SK-N-MC (cell line): Measurements from ENCODE around the gene SLC16A12.

ENCODE experiments used
- DNase-seq: peaks from one replicate; pipeline ENCODE4 v3.0.0-alpha.2; 2011; ENCODE audit warnings: low read depth, low spot score
- H3K27ac ChIP-seq: fragments of 200-600 bp; sonication (generic); 2 replicates; pipeline ENCODE4 v1.5.1; 2016; ENCODE audit warnings: mixed run types
- H3K36me3 ChIP-seq: fragments of 200-600 bp; sonication (generic); 2 replicates; pipeline ENCODE4 v1.6.1; 2017; ENCODE audit warnings: antibody characterized with exemption, low read length, mixed read lengths; ENCODE audit not compliant: insufficient read depth
- H3K4me3 ChIP-seq: fragments of 200-600 bp; sonication (generic); 2 replicates; pipeline ENCODE4 v1.5.1; 2016
- H3K9ac ChIP-seq: fragments of 200-600 bp; sonication (generic); 2 replicates; pipeline ENCODE4 v1.8.0; 2017; ENCODE audit warnings: mixed run types, mixed read lengths; ENCODE audit not compliant: insufficient read length
- H3K9me3 ChIP-seq: fragments of 200-600 bp; sonication (generic); 2 replicates; pipeline ENCODE4 v1.6.1; 2017; ENCODE audit warnings: low read depth, mild to moderate bottlenecking, antibody characterized with exemption, low read length, moderate library complexity, mixed read lengths
- EZH2 ChIP-seq: fragments of 200-600 bp; sonication (generic); IDR thresholded peaks from one replicate; pipeline ENCODE4 v1.6.1; 2017; ENCODE audit warnings: antibody characterized with exemption
- FOXP2 ChIP-seq: optimal IDR thresholded peaks from 2 replicates; pipeline ENCODE3; 2011; ENCODE audit warnings: mild to moderate bottlenecking, moderate library complexity; ENCODE audit not compliant: insufficient read depth; ENCODE audit errors: extremely low read length, control extremely low read depth
- POLR2AphosphoS5 ChIP-seq: IDR thresholded peaks from 2 replicates; pipeline ENCODE4 v1.6.1; 2012; ENCODE audit warnings: mild to moderate bottlenecking, low read depth, low read length, borderline replicate concordance

SLC16A12 gene

GRCh38 chr10:89566992-89567391 lies 31.6 kb upstream of the SLC16A12 start:
- TF ChIP-seq FOXP2, result no peak
- Histone ChIP-seq H3K36me3 (no peaks in the 10 kb centered on the region), H3K4me3 (no peak overlapping the region), H3K9ac (no peak overlapping the region), H3K9me3 (no peaks in the 10 kb centered on the region), H3K27ac (no peak overlapping the region)
- DNase-seq, result no peak

- no peak for TF ChIP-seq POLR2AphosphoS5
- TF ChIP-seq FOXP2, result no peak
- no peak for TF ChIP-seq EZH2
- Histone ChIP-seq H3K27ac (no peak overlapping the region), H3K4me3 (no peak overlapping the region), H3K9me3 (no peaks in the 10 kb centered on the region), H3K36me3 (no peaks in the 10 kb centered on the region), H3K9ac (no peak overlapping the region)
- DNase-seq, result no peak
These were observed 30.9 kb upstream of the SLC16A12 start for GRCh38 chr10:89566095-89566950.

GRCh38 chr10:89565180-89565579 lies 29.8 kb upstream of the SLC16A12 start:
- Histone ChIP-seq H3K36me3 (no peaks in the 10 kb centered on the region), H3K9me3 (no peaks in the 10 kb centered on the region), H3K9ac (no peak overlapping the region), H3K27ac (no peak overlapping the region), H3K4me3 (no peak overlapping the region)
- TF ChIP-seq POLR2AphosphoS5, result no peak
- TF ChIP-seq FOXP2, result no peak
- TF ChIP-seq EZH2, result no peak
- no peak for DNase-seq

- no peak overlapping the region for H3K27ac ChIP-seq
- no peaks in the 10 kb centered on the region for H3K9me3 ChIP-seq
- H3K4me3 ChIP-seq, result no peak overlapping the region
- no peak overlapping the region for H3K9ac ChIP-seq
- TF ChIP-seq POLR2AphosphoS5, result no peak
- TF ChIP-seq FOXP2, result no peak
- no peak for TF ChIP-seq EZH2
- peak; percentile 1 for DNase-seq
- H3K36me3 ChIP-seq, result no peaks in the 10 kb centered on the region
These were observed 28.6 kb upstream of the SLC16A12 start for GRCh38 chr10:89563861-89564478.

GRCh38 chr10:89563311-89563710 lies 27.9 kb upstream of the SLC16A12 start:
- H3K27ac ChIP-seq, result no peak overlapping the region
- no peaks in the 10 kb centered on the region for H3K36me3 ChIP-seq
- H3K4me3 ChIP-seq, result no peak overlapping the region
- H3K9me3 ChIP-seq, result no peaks in the 10 kb centered on the region
- TF ChIP-seq FOXP2, result no peak
- no peak for TF ChIP-seq POLR2AphosphoS5
- TF ChIP-seq EZH2, result no peak
- H3K9ac ChIP-seq, result no peak overlapping the region
- no peak for DNase-seq

- no peak for DNase-seq
- no peaks in the 10 kb centered on the region for H3K9me3 ChIP-seq
- no peak overlapping the region for H3K4me3 ChIP-seq
- TF ChIP-seq POLR2AphosphoS5 (no peak), FOXP2 (no peak), EZH2 (no peak)
- H3K27ac ChIP-seq, result no peak overlapping the region
- no peaks in the 10 kb centered on the region for H3K36me3 ChIP-seq
- no peak overlapping the region for H3K9ac ChIP-seq
These were observed 21.2 kb upstream of the SLC16A12 start for GRCh38 chr10:89556600-89556999.

- Histone ChIP-seq H3K4me3 (no peak overlapping the region), H3K9ac (no peak overlapping the region), H3K27ac (no peak overlapping the region), H3K9me3 (no peaks in the 10 kb centered on the region), H3K36me3 (no peaks in the 10 kb centered on the region)
- no peak for DNase-seq
- TF ChIP-seq EZH2 (no peak), FOXP2 (no peak), POLR2AphosphoS5 (no peak)
These were observed 20.5 kb upstream of the SLC16A12 start for GRCh38 chr10:89555688-89556445.

GRCh38 chr10:89554433-89554832 lies 19.0 kb upstream of the SLC16A12 start:
- no peak overlapping the region for H3K27ac ChIP-seq
- DNase-seq, result no peak
- no peaks in the 10 kb centered on the region for H3K9me3 ChIP-seq
- no peak overlapping the region for H3K4me3 ChIP-seq
- no peaks in the 10 kb centered on the region for H3K36me3 ChIP-seq
- H3K9ac ChIP-seq, result no peak overlapping the region
- TF ChIP-seq POLR2AphosphoS5 (no peak), EZH2 (no peak), FOXP2 (no peak)
